Tibial artery (tissue), 4 donors: ENCODE measurements around the gene UBQLN1.

ENCODE experiments used
- DNase-seq, 2 donors: peaks; one replicate each; pipeline ENCODE4 v3.0.0-alpha.2; 2019
- H3K27ac ChIP-seq, 2 donors: fragments of 200-600 bp; sonication (generic) in 1 of 2; 1 replicate in 1 of 2; 2 replicates in 1 of 2; pipeline ENCODE4 v1.5.1; 2018 to 2019; ENCODE audit warnings: mild to moderate bottlenecking in 1 of 2
- H3K27me3 ChIP-seq, 2 donors: fragments of 200-600 bp; sonication (generic) in 1 of 2; one replicate each; pipeline versions ENCODE4 v1.5.1 to v1.6.0; 2016 to 2019
- H3K36me3 ChIP-seq, 3 donors: fragments of 200-600 bp; sonication (generic) in 2 of 3; one replicate each; pipeline ENCODE4 v1.5.1; 2016 to 2019; ENCODE audit warnings: mild to moderate bottlenecking in 2 of 3
- H3K4me1 ChIP-seq, 4 donors: fragments of 200-600 bp; sonication (generic) in 2 of 4; 1 replicate in 3 of 4; 2 replicates in 1 of 4; pipeline ENCODE4 v1.5.1; 2016 to 2019
- H3K4me3 ChIP-seq, 2 donors: fragments of 200-600 bp; sonication (generic) in 1 of 2; 1 replicate in 1 of 2; 2 replicates in 1 of 2; pipeline ENCODE4 v1.5.1; 2018 to 2019; ENCODE audit warnings: mild to moderate bottlenecking in 2 of 2
- H3K9me3 ChIP-seq, 3 donors: fragments of 200-600 bp; sonication (generic) in 1 of 3; one replicate each; pipeline ENCODE4 v1.5.1; 2016 to 2019
- CTCF ChIP-seq, 2 experiments: fragments of 200-600 bp in 1 of 2; fragments of 450-650 bp in 1 of 2; IDR thresholded peaks; one replicate each; pipeline ENCODE4 v1.5.1; 2017 to 2019; ENCODE audit warnings: antibody characterized with exemption in 2 of 2, mild to moderate bottlenecking in 1 of 2, moderate library complexity in 1 of 2
- intact Hi-C: fragments of 100-400 bp; cut with DNase I; formaldehyde crosslinking; loops from one replicate; pipeline ENCODE4 v1.15.0; 2023; ENCODE audit warnings: low total_unique reads

Gene UBQLN1

GRCh38 chr9:83636813-83637212, 70.9 kb downstream of the UBQLN1 start:
- intact Hi-C loops = no loop called here
- no peak overlapping the region for H3K27ac ChIP-seq
- H3K4me3 ChIP-seq = no peak overlapping the region
- TF ChIP-seq CTCF (IDR thresholded peaks at IDR 0.05) = no peak
- H3K36me3 ChIP-seq = no peaks in the 10 kb centered on the region
- H3K27me3 ChIP-seq = no peaks in the 10 kb centered on the region
- H3K9me3 ChIP-seq = no peaks in the 10 kb centered on the region
- no peak for DNase-seq
- H3K4me1 ChIP-seq = no peaks in the 10 kb centered on the region

DNA sequence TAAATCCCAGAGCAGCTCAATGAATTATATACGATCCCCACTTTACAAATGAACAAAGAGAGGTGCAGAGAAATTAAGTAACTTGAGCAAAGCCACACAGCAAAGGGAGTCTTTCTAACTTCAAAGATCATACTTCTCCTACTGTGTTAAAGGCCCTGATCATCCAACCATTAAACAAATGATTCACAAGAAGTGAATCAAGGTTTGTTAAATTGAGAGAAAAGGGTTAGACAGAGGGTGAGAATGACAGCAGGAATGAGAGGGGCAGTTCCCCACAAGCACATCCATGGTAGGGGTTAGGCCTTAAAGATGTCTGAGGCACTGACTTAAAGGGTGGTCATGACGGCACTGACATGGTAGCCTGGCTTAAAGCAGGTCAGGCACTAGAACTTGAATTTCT, 74.1 kb downstream of the UBQLN1 start:
- no peaks in the 10 kb centered on the region for H3K4me1 ChIP-seq
- no peak overlapping the region for H3K27ac ChIP-seq
- H3K27me3 ChIP-seq = no peaks in the 10 kb centered on the region
- no peak for TF ChIP-seq CTCF (IDR thresholded peaks at IDR 0.05)
- H3K9me3 ChIP-seq = no peaks in the 10 kb centered on the region
- H3K4me3 ChIP-seq = no peak overlapping the region
- intact Hi-C loops = no loop called here
- H3K36me3 ChIP-seq = peaks cover 0 to 12% (median 0%) of the 10 kb centered on the region in 3 donors
- no peak for DNase-seq

- TF ChIP-seq CTCF (IDR thresholded peaks at IDR 0.05) = no peak
- no peaks in the 10 kb centered on the region for H3K9me3 ChIP-seq
- peaks cover 0 to 16% (median 0%) of the 10 kb centered on the region in 3 donors for H3K36me3 ChIP-seq
- no peak overlapping the region for H3K4me3 ChIP-seq
- H3K27ac ChIP-seq = no peak overlapping the region
- DNase-seq = no peak
- intact Hi-C loops = no loop called here
- no peaks in the 10 kb centered on the region for H3K4me1 ChIP-seq
- H3K27me3 ChIP-seq = no peaks in the 10 kb centered on the region
These were observed 74.5 kb downstream of the UBQLN1 start for GRCh38 chr9:83633255-83633654.

DNA sequence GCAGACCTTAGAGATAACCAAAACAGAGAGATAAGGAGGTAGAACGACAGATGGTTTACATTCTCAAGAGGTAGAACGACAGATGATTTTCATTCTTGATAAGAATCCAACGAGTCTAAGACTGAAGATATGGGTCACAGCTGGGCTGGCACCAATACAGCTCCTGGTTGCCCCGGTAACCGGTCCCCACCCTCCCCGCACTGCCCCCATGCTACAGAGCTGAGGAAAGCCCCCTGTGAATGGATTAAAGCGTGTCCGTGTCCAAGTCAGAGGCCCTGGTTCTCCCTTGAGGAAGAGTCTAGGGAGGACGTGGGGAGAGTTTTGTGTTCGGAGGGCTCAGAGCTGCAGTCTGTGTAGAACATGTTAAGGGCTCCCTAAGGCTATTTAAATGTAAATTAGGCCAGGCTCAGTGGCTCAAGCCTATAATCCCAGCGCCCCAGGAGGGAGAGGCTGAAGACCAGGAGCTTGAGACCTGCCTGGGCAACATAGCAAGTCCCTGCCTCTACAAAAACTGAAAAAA, 76.8 kb downstream of the UBQLN1 start:
- TF ChIP-seq CTCF (IDR thresholded peaks at IDR 0.05) = no peak
- H3K36me3 ChIP-seq = peaks cover 0 to 24% (median 0%) of the 10 kb centered on the region in 3 donors
- no peak overlapping the region for H3K27ac ChIP-seq
- no peaks in the 10 kb centered on the region for H3K27me3 ChIP-seq
- intact Hi-C loops = no loop called here
- H3K9me3 ChIP-seq = no peaks in the 10 kb centered on the region
- no peak for DNase-seq
- no peak overlapping the region for H3K4me3 ChIP-seq
- H3K4me1 ChIP-seq = no peaks in the 10 kb centered on the region

GRCh38 chr9:83629433-83630104, 78.2 kb downstream of the UBQLN1 start:
- intact Hi-C loops = no loop called here
- no peak for DNase-seq
- H3K27ac ChIP-seq = no peak overlapping the region

More at GRCh38 chr9:83629433-83630104, 78.2 kb downstream of the UBQLN1 start:
- H3K4me3 ChIP-seq = no peak overlapping the region
- no peaks in the 10 kb centered on the region for H3K27me3 ChIP-seq
- peaks cover 0 to 24% (median 0%) of the 10 kb centered on the region in 3 donors for H3K36me3 ChIP-seq
- H3K4me1 ChIP-seq = no peaks in the 10 kb centered on the region
- H3K9me3 ChIP-seq = no peaks in the 10 kb centered on the region
- TF ChIP-seq CTCF (IDR thresholded peaks at IDR 0.05) = no peak
